Renal cortical epithelial cell (primary cell): Measurements from ENCODE around the gene CDH24. TPM values are rescaled to one million over a fixed set of nuclear protein-coding genes. Genes with fewer than 3 reads are reported as not detected.

Source experiments
- DNase-seq: peaks from one replicate; pipeline ENCODE4 v3.0.0-alpha.2; 2011; ENCODE audit warnings: low read depth
- total RNA-seq: library from RNA; depleted of rRNA; stranded (reverse); fragments of >200 nt; gene quantifications from 2 replicates; pipeline ENCODE4 v1.2.3, GENCODE V29; 2014

CDH24 gene
- total RNA-seq, 1 donor from 2014 or later, result 6.1 TPM

GRCh38 chr14:23060536-23061260, 3.4 kb upstream of the CDH24 start:
- no peak for DNase-seq

- DNase-seq, result no peak
These were observed 1.6 kb upstream of the CDH24 start for GRCh38 chr14:23058654-23059504.

GRCh38 chr14:23057757-23058653, 685 bp upstream of the CDH24 start:
- DNase-seq, result peak; percentile 64

GRCh38 chr14:23056145-23056955, 970 bp downstream of the CDH24 start:
- peak; percentile 47 for DNase-seq

- no peak for DNase-seq
These were observed 1.6 kb downstream of the CDH24 start for GRCh38 chr14:23055621-23056144.

GRCh38 chr14:23055147-23055550, 2.2 kb downstream of the CDH24 start:
- no peak for DNase-seq

GRCh38 chr14:23054000-23054811, 3.1 kb downstream of the CDH24 start:
- DNase-seq, result no peak

- no peak for DNase-seq
These were observed 3.9 kb downstream of the CDH24 start for GRCh38 chr14:23053426-23053825.

GRCh38 chr14:23052671-23053070, 4.6 kb downstream of the CDH24 start:
- no peak for DNase-seq

- no peak for DNase-seq
These were observed 5.1 kb downstream of the CDH24 start for GRCh38 chr14:23052182-23052623.

GRCh38 chr14:23051141-23052057, 5.9 kb downstream of the CDH24 start:
- no peak for DNase-seq

GRCh38 chr14:23049011-23049410, 8.3 kb downstream of the CDH24 start:
- DNase-seq, result no peak

- no peak for DNase-seq
These were observed 9.3 kb downstream of the CDH24 start for GRCh38 chr14:23047751-23048693.

GRCh38 chr14:23047034-23047634, 10.2 kb downstream of the CDH24 start:
- DNase-seq, result no peak

GRCh38 chr14:23045419-23046357, 11.6 kb downstream of the CDH24 start:
- DNase-seq, result no peak

- no peak for DNase-seq
These were observed 12.5 kb downstream of the CDH24 start for GRCh38 chr14:23044840-23045239.
